Thyroid gland (tissue), 4 donors: ENCODE data around the gene DGAT2.

ENCODE experiments used
- POLR2A ChIP-seq, 2 donors: fragments of 450-650 bp; IDR thresholded peaks; one replicate each; pipeline ENCODE4 v1.6.1; 2017; ENCODE audit warnings: antibody characterized with exemption in 2 of 2, mild to moderate bottlenecking in 2 of 2, moderate library complexity in 1 of 2
- TF ChIP-seq, protein P1 (sequence below), 6 experiments: fragments of 200-600 bp in 3 of 6; fragments of 450-650 bp in 3 of 6; sonication (generic) in 3 of 6; IDR thresholded peaks; one replicate each; pipeline ENCODE4 v1.5.1; 2016 to 2019; ENCODE audit warnings: antibody characterized with exemption in 6 of 6, mild to moderate bottlenecking in 2 of 6, inconsistent platforms in 1 of 6, moderate library complexity in 1 of 6

DNA sequence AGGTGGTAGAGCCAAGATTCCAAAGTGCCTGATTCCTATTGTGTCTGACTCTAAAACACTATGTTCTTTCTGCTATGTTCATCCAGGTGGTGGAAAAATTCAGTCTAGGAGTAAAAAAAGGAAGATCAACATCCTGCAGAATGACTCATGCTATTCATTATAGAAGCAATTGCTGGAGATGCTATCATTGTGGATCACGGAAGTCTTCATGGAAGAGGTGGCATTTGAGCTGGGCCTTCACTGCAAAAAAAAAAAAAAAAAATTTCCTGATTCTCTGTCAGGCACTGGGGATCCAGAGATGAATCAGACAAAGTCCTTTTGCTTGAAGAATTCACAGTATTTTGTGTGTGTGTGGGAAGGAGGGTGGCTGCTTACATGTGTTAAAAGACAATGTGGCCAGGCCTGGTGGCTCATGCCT, 45.1 kb downstream of the DGAT2 start:
- TF ChIP-seq, protein P1, sequence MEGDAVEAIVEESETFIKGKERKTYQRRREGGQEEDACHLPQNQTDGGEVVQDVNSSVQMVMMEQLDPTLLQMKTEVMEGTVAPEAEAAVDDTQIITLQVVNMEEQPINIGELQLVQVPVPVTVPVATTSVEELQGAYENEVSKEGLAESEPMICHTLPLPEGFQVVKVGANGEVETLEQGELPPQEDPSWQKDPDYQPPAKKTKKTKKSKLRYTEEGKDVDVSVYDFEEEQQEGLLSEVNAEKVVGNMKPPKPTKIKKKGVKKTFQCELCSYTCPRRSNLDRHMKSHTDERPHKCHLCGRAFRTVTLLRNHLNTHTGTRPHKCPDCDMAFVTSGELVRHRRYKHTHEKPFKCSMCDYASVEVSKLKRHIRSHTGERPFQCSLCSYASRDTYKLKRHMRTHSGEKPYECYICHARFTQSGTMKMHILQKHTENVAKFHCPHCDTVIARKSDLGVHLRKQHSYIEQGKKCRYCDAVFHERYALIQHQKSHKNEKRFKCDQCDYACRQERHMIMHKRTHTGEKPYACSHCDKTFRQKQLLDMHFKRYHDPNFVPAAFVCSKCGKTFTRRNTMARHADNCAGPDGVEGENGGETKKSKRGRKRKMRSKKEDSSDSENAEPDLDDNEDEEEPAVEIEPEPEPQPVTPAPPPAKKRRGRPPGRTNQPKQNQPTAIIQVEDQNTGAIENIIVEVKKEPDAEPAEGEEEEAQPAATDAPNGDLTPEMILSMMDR (IDR thresholded peaks at IDR 0.05) = no peak
- TF ChIP-seq POLR2A (IDR thresholded peaks at IDR 0.05) = no peak
